CD4-positive, alpha-beta T cell treated with Interleukin-4 for 1 hour (primary cell): ENCODE results near the gene SREBF1.

ENCODE experiments used
- DNase-seq, 2 donors: peaks; one replicate each; pipeline ENCODE4 v3.0.0-alpha.2; 2020 to 2022

The SREBF1 gene

DNA sequence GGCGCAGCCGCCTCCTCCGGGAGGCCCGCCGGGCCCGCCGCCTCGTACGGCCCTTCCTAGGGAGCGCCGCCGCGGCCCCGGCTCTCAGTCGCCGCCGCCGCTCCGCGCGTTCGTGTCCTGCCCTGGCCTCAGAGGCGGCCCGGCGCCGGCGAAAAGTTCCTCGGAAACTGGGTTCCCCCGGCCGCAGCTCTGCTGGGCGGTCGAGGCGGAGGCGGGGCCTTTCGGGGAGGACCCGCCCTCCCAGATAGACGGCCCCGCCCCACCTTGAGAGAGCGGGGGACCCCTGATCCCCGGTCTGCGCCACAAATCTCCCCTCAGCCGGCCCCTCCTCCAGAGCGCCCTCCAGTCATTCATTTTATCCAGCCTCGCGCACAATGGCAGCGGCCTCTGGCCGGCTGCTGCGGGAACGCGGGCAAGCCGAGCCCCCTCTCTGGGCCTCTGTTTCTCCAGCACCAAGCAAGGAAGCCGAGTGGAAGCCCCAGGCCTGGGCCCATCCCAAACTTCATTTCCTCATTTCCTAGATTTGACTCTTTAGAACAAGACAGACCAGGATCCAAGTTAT lies at the start of gene SREBF1:
TSS of gene SREBF1 (minus strand) at position 169 of the 562 bp plus-strand sequence. CDS start 169 bp downstream, outside the sequence.
- peak; percentile 82 to 83 for DNase-seq

- DNase-seq, result no peak
Measured at GRCh38 chr17:17886226-17886625, 49.4 kb upstream of the SREBF1 start.

DNA sequence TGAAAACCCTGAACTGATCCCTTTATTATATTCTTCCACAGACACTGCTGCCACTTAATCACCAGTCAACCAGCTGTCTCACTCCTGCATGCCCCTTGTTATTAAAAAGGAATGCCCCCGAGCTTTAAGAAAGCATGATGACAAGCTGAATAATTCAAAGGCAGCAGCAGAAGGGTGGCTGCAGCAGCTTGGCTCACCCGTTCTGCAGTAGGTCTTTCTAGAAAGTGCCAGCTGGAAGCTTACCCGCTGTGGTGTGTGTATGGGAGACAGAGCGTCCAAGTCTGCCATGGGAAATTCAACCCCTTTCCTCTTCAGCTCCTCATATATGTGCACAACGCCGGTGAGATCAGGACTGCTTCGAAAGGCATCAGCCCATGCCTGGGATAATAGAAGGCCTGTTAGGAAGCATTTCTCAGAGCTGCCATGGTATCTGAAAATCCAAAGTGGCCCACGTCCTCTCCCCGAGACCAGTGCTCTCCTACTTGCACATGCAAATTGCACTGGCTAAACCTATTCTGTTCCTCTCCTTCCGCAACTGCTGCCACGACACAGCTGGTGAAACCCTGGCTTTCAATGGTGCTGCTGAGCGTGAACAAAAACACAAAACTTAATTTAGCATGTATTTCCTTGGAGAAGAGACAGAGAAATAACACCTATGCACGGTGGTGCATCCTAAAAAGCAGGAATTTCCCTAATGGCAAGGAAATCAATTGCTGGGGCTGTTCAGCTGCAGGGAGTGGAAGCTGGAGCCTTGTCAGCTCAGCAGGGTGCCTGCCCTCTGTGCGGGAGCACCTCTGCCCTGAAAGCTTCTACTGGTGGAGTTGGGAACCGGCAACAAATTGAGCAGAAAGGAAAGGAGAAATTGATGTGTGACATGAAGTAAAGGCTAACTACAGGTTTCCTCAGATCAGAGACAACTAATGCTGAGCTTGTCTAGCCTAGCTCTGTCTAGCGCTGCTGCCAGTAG lies 47.9 kb upstream of the SREBF1 start:
- DNase-seq, result no peak

- no peak for DNase-seq
Measured at GRCh38 chr17:17883801-17884200, 47.0 kb upstream of the SREBF1 start.

GRCh38 chr17:17882082-17882581 lies 45.3 kb upstream of the SREBF1 start:
- no peak for DNase-seq

- no peak for DNase-seq
Measured at GRCh38 chr17:17880577-17881196, 43.9 kb upstream of the SREBF1 start.

DNA sequence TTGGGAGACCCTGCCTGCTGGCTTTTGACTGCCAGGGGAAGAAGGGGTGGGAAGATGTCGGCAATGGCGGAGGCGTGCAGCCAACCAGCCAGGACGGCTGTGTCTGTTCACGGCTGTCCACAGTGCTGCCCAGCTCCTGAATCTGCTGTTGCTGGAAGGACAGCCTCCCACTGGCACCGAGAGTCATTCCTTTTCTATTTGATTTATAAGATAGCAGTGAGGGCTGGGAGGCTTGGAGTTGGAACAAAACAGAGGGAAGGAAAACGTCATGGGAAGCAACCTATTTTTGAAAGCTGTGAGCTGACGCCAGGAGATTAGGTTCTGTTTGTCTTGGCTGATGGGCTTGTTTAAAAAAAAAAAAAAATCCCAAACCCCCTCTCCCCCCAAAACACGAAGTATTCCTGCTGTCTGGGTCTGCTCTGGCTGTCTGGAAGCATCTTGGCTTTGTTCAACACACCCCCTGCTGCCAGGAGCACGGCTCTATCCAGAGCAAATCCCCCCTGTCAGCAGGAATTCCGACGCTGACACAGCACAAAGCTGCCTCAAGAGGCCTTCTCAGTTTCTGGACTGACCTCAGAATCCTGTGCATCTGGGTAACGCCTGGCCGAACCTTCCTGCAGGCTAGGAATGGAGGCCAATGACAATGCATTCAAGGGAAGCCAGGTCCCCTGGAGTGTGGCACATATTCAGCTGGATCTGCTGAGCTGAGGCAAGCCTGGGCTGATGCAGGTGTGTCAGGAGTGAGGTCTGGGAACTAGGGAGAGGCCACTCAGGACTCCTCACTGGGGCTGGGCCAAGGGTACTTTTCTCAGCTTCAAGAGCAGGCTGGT lies 41.0 kb upstream of the SREBF1 start:
- DNase-seq, result no peak

DNA sequence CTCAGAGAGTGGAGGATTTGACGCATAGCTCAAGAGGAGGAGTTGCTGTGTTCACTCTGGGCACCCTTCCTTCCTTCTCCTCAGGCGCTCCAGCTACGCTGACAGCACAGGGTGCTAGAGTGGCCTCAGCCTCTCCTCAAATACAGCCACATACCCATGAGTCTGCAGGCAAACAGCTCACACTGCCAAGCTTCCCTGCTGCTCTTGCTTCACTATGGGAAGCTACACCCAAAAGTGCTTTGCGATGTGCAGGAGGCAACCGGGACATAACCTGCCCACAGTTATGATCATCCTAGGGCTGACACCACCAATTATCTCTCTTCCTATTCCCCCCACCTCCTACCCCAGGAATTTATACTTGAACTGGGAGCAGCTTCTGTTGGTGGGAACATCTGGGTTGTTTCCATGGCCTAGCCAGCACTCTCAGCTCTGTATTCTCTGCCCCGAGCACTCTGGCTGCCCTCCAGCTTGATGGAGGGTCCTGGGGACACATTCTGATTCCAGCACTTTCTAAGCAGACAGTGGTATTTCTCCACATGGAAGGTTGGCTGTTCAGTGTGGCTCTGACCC lies 40.3 kb upstream of the SREBF1 start:
- no peak for DNase-seq

DNA sequence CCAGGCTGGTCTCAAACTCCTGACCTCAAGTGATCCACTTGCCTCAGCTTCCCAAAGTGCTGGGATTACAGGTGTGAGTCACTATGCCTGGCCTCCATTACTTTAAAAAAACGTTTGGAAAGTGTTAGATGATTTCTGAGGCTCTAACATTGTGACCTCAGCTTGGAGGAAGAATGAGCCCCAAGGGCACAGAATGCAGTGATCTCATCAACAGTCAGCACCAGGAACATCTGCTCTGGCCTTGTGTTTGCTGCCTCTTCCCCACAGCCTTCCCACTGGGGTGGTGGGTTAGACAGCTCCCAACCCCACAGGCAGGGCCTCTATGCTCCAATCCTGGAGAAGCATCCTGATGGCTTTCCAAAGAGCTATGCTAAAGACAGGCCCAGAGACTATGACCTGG lies 37.7 kb upstream of the SREBF1 start:
- no peak for DNase-seq

GRCh38 chr17:17873450-17873991 lies 36.7 kb upstream of the SREBF1 start:
- no peak for DNase-seq

DNA sequence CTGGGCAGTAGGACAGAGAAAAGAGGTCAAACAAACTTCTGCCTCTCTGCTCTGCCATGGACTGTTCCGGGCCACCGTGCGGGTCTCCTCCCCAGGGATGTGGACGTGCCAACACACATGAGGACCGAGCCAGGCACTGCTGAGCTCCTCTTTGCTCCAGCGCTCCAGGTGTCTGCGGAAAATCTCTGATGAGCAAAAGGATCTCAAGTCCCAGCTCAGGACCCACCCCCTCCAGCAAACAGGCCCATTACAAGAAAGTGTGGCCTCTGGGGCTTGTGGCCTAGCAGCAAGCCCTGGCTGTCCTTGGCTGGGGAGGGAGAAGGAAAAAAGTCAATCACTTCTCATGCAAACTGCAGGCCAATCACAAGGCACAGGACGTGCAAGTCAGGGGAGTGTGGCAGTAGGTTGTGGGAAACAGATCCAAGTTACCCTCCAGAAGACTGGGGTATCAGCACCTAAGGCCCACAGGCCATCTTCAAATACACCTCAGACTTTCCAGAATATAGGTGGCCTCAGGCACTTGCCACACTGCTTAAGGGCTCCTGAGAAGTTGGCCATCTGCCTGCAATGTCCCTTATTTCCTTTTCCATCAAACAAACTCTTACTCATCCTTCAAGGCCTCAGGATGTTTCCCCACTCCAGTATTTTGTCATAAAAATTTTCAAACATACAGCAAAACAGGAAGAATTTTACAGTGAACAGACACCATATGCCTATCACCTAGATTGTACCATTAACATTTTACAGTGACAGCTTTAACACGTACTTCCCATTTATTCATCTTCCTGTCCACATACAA lies 36.0 kb upstream of the SREBF1 start:
- no peak for DNase-seq

- no peak for DNase-seq
Measured at GRCh38 chr17:17871913-17872312, 35.1 kb upstream of the SREBF1 start.

DNA sequence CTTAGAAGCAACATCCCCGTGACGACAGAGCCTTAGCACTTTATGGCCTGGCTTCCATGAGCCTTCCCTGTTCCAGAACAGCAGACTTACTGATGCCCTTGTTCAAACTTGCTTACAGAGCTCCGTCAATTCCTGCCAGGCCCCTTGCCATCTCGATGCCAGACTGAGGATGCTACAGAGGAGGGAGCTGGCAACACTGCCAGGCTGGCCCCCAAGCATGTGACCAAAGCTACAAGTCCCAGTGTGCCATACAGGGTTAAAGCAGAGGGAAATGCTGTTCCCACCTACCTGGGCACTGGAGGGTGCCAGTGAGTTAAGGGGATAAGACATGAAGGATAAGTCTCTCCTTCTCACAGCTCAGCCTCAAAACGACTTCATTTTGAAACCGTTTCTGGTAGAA lies 33.5 kb upstream of the SREBF1 start:
- DNase-seq, result no peak

GRCh38 chr17:17868641-17869522 lies 32.1 kb upstream of the SREBF1 start:
- DNase-seq, result no peak

DNA sequence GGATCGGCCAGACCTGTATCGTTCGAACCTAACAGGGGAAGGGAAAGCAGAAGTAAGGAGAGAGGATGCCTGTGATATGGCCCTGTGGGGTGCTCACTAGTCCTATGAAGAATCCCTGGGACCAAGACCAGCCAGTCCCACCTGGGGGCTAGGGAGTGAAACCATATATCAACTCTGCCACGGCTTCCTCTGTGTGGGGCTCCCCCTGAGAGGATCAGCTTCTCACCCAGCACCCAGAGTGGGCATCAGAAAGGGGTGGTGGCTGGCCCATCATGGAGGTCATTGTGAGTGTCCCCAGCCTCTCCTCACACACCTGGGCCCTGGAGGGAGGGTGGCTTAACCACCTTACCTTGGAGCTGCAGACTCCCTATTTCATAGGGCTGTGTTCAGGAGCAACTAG lies 30.1 kb upstream of the SREBF1 start:
- no peak for DNase-seq

DNA sequence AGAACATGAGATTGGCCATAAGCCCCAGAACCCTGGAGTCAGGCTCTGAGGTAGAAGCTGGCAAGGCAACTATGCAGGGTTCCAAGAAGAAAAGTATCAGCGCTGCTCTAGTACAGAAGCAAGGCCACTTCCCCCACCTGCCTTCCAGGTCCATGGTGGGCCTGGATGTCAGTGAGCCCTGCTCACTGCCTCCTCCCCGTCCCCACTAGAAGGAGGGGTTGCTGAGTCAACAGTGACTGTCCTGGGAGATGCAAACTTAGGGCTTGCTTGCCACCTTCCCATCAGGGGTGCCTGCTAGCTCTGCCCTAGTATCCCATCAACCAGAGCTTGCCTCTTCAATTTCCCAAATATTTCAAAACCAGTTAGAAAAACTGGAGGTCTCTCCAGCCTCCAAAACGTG lies 29.6 kb upstream of the SREBF1 start:
- DNase-seq, result no peak

GRCh38 chr17:17865035-17865434 lies 28.2 kb upstream of the SREBF1 start:
- no peak for DNase-seq

DNA sequence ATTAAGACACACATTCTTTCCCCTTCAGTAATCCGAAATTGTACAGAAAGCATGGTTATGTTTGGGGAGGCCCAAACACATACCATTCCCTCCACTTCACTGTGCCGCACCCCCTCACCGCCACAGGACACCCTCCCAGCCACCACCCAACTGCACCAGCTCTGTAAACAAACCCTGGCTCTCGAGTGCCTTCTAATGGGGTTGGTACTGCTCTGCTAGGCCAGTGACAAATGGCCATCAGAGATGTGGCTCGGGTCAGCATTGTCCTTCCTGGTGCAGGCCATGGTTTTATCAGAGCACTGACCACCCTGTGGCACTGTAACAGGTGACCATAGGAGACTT lies 24.0 kb upstream of the SREBF1 start:
- DNase-seq, result no peak

- DNase-seq, result peak; percentile 75 to 76
Measured at GRCh38 chr17:17859909-17860765, 23.4 kb upstream of the SREBF1 start.
